ENCODE measurements around the gene SPTBN1. TPM values are rescaled to one million over a fixed set of nuclear protein-coding genes. Genes with fewer than 3 reads are reported as not detected.
"Not testable (repeated sequence)": the region's sequence is repeated elsewhere in the genome, so short reads cannot be mapped to it uniquely, and the experiment has no call there.

The SPTBN1 gene
- total RNA-seq, 6 experiments from 2014 or later: 128 to 169 (median 159) TPM

GRCh38 chr2:54514822-54515569 lies 58.9 kb downstream of the SPTBN1 start:
- TF ChIP-seq CTCF (IDR thresholded peaks at IDR 0.05): no peak
- Mint-ChIP-seq H3K27ac (no peak overlapping the region), H3K9me3 (no peaks in the 10 kb centered on the region), H3K27me3 (ENCODE audit: insufficient read depth) (no peaks in the 10 kb centered on the region; the same call in 1 of the 2 replicates), H3K36me3 (ENCODE audit: low read depth) (peaks cover 9% of the 10 kb centered on the region; the same call in 1 of the 2 replicates), H3K4me1 (ENCODE audit: low read depth) (peaks cover 54% of the 10 kb centered on the region), H3K4me3 (no peak overlapping the region)
- DNase-seq: no peak

- Mint-ChIP-seq H3K27ac (no peak overlapping the region), H3K4me3 (no peak overlapping the region)
Measured at GRCh38 chr2:54516842-54517241, 60.7 kb downstream of the SPTBN1 start.

DNA sequence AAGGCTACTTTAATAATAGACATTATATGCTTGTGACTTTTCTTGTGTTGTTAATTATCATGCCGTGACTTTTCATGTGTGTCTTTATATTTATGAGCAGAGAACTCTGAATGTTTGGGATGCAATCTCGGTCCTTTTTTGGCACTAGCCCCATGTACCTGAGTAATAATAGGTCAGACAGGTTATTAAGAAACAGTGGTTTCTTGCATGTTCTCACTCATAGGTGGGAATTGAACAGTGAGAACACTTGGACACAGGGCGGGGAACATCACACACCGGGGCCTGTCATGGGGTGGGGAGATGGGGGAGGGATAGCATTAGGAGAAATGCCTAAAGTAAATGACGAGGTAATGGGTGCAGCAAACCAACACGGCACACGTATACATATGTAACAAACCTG lies 61.9 kb downstream of the SPTBN1 start:
- not testable (repeated sequence) for H3K9me3 Mint-ChIP-seq; H3K27me3 Mint-ChIP-seq (ENCODE audit: insufficient read depth); H3K27ac Mint-ChIP-seq; H3K4me3 Mint-ChIP-seq; H3K36me3 Mint-ChIP-seq (ENCODE audit: low read depth); DNase-seq
- peaks cover 59% of the 10 kb centered on the region for H3K4me1 Mint-ChIP-seq (ENCODE audit: low read depth)

More at GRCh38 chr2:54516842-54517241, 60.7 kb downstream of the SPTBN1 start:
- no peaks in the 10 kb centered on the region for H3K9me3 Mint-ChIP-seq
- no peaks in the 10 kb centered on the region; the same call in 1 of the 2 replicates for H3K27me3 Mint-ChIP-seq (ENCODE audit: insufficient read depth)
- no peak for TF ChIP-seq CTCF (IDR thresholded peaks at IDR 0.05)
- peaks cover 56% of the 10 kb centered on the region for H3K4me1 Mint-ChIP-seq (ENCODE audit: low read depth)
- H3K36me3 Mint-ChIP-seq (ENCODE audit: low read depth): peaks cover 9% of the 10 kb centered on the region; the same call in 1 of the 2 replicates
- DNase-seq: no peak

DNA sequence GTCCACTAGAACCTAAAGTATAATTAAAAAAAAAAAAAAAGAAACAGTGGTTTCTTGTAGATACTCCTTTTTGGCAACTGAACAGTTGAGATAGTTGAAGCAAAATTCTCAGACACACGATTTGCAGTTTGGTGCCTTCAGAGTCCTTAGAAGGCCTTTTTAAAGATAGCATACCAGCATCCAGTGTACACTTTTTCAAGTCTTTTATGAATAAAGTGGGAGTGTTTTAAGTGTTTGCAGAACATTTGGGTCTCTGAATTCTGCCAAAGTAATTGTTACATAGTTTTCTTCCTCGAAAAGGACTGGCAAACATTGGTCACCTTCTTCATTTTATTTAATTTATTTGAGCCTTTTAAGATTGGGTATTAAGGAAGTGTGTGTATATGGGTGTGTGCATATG lies 62.3 kb downstream of the SPTBN1 start:
- peaks cover 9% of the 10 kb centered on the region; the same call in 1 of the 2 replicates for H3K36me3 Mint-ChIP-seq (ENCODE audit: low read depth)
- no peak overlapping the region for H3K27ac Mint-ChIP-seq
- DNase-seq: no peak
- no peaks in the 10 kb centered on the region for H3K9me3 Mint-ChIP-seq
- H3K4me1 Mint-ChIP-seq (ENCODE audit: low read depth): peaks cover 61% of the 10 kb centered on the region
- no peak for TF ChIP-seq CTCF (IDR thresholded peaks at IDR 0.05)
- H3K27me3 Mint-ChIP-seq (ENCODE audit: insufficient read depth): no peaks in the 10 kb centered on the region; the same call in 1 of the 2 replicates
- H3K4me3 Mint-ChIP-seq: no peak overlapping the region

GRCh38 chr2:54519841-54520459 lies 63.8 kb downstream of the SPTBN1 start:
- peak overlapping the region; percentile 33; the same call in 1 of the 2 replicates for H3K4me3 Mint-ChIP-seq
- no peak for TF ChIP-seq CTCF (IDR thresholded peaks at IDR 0.05)
- H3K27me3 Mint-ChIP-seq (ENCODE audit: insufficient read depth): no peaks in the 10 kb centered on the region; the same call in 1 of the 2 replicates
- peaks cover 15% of the 10 kb centered on the region; the same call in 1 of the 2 replicates for H3K36me3 Mint-ChIP-seq (ENCODE audit: low read depth)
- H3K4me1 Mint-ChIP-seq (ENCODE audit: low read depth): peaks cover 69% of the 10 kb centered on the region
- no peaks in the 10 kb centered on the region for H3K9me3 Mint-ChIP-seq
- DNase-seq: no peak
- H3K27ac Mint-ChIP-seq: peak overlapping the region; percentile 79

GRCh38 chr2:54520687-54521086 lies 64.6 kb downstream of the SPTBN1 start:
- Mint-ChIP-seq H3K27me3 (ENCODE audit: insufficient read depth) (no peaks in the 10 kb centered on the region; the same call in 1 of the 2 replicates), H3K4me1 (ENCODE audit: low read depth) (peaks cover 72% of the 10 kb centered on the region), H3K4me3 (peak overlapping the region; percentile 41; the same call in 1 of the 2 replicates), H3K9me3 (no peaks in the 10 kb centered on the region), H3K36me3 (ENCODE audit: low read depth) (peaks cover 15% of the 10 kb centered on the region; the same call in 1 of the 2 replicates), H3K27ac (peak overlapping the region; percentile 79)
- no peak for TF ChIP-seq CTCF (IDR thresholded peaks at IDR 0.05)
- peak; percentile 95 for DNase-seq
